Prostate gland (tissue), 2 donors: Measurements from ENCODE around the gene PRAME.

Experiments
- POLR2A ChIP-seq: fragments of 450-650 bp; IDR thresholded peaks from one replicate; pipeline ENCODE4 v1.6.1; 2016; ENCODE audit warnings: antibody characterized with exemption, mild to moderate bottlenecking
- TF ChIP-seq, protein P1 (sequence below), 4 experiments: fragments of 200-600 bp in 2 of 4; fragments of 450-650 bp in 2 of 4; sonication (generic) in 2 of 4; IDR thresholded peaks; 1 replicate in 3 of 4; 2 replicates in 1 of 4; pipeline ENCODE4 v1.5.1; 2016 to 2019; ENCODE audit warnings: antibody characterized with exemption in 4 of 4, mild to moderate bottlenecking in 2 of 4, moderate library complexity in 2 of 4

DNA sequence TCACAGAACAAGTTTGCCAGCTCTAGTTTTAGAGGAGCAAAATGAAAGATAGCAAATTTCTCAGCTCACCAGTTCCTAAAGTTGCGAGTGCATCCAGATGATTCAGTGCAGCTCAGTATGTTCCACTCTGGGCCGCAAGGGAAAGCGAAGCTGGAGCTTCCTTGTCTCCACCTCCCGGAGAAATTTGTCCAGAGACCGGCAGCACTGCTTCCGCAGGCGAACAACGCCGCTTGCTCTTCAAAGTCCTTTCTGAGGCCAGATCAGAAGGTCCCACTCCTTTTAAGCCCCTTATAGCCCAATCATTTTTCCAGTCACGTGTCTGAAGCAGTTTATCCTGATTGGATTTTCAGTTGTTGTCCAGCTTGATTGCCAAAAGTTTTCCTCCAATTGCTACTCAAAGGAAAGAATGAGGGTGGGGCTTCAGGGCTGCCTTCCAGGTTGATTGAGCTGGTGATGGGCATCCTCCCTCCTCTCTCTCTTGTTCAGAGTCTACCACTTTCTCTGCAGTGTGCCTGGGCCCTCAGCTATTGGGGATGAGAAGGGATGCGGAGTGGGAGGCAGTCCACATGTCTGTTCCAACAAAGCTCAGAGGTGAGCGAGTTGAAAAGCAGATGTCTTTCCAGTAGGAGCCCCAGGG lies 38.9 kb downstream of the PRAME start, which contains the start of gene ZNF280A:
- TF ChIP-seq, protein P1, sequence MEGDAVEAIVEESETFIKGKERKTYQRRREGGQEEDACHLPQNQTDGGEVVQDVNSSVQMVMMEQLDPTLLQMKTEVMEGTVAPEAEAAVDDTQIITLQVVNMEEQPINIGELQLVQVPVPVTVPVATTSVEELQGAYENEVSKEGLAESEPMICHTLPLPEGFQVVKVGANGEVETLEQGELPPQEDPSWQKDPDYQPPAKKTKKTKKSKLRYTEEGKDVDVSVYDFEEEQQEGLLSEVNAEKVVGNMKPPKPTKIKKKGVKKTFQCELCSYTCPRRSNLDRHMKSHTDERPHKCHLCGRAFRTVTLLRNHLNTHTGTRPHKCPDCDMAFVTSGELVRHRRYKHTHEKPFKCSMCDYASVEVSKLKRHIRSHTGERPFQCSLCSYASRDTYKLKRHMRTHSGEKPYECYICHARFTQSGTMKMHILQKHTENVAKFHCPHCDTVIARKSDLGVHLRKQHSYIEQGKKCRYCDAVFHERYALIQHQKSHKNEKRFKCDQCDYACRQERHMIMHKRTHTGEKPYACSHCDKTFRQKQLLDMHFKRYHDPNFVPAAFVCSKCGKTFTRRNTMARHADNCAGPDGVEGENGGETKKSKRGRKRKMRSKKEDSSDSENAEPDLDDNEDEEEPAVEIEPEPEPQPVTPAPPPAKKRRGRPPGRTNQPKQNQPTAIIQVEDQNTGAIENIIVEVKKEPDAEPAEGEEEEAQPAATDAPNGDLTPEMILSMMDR (IDR thresholded peaks at IDR 0.05), result no peak
- no peak for TF ChIP-seq POLR2A
